ENCODE data around the gene GBGT1. TPM values are rescaled to one million over a fixed set of nuclear protein-coding genes. Genes with fewer than 3 reads are reported as not detected.
A peak's percentile ranks its signal among the peaks of the same experiment; 100 is the strongest.

Gene GBGT1
- total RNA-seq, 1 donor from 2014 or later, result 98.4 TPM

- peaks cover 9% of the 10 kb centered on the region for H3K36me3 Mint-ChIP-seq (ENCODE audit: low read depth, unreplicated experiment)
- DNase-seq (ENCODE audit: low spot score), result no peak
- H3K9me3 Mint-ChIP-seq (ENCODE audit: unreplicated experiment), result no peaks in the 10 kb centered on the region
- peaks cover 18% of the 10 kb centered on the region for H3K27me3 Mint-ChIP-seq (ENCODE audit: unreplicated experiment)
- TF ChIP-seq CTCF (IDR thresholded peaks at IDR 0.05; ENCODE audit: unreplicated experiment), result no peak
- no peak overlapping the region for H3K4me3 Mint-ChIP-seq (ENCODE audit: unreplicated experiment)
- H3K27ac Mint-ChIP-seq (ENCODE audit: unreplicated experiment), result no peak overlapping the region
- H3K4me1 Mint-ChIP-seq (ENCODE audit: unreplicated experiment), result peaks cover 28% of the 10 kb centered on the region
These were observed 20.8 kb downstream of the GBGT1 start for GRCh38 chr9:133142684-133143622.

GRCh38 chr9:133141833-133142595 lies 21.7 kb downstream of the GBGT1 start:
- Mint-ChIP-seq H3K27ac (ENCODE audit: unreplicated experiment) (peak overlapping the region; percentile 67), H3K36me3 (ENCODE audit: low read depth, unreplicated experiment) (peaks cover 9% of the 10 kb centered on the region), H3K27me3 (ENCODE audit: unreplicated experiment) (peaks cover 13% of the 10 kb centered on the region)

GRCh38 chr9:133140606-133141005 lies 23.1 kb downstream of the GBGT1 start:
- Mint-ChIP-seq H3K27ac (ENCODE audit: unreplicated experiment) (no peak overlapping the region), H3K9me3 (ENCODE audit: unreplicated experiment) (no peaks in the 10 kb centered on the region), H3K4me3 (ENCODE audit: unreplicated experiment) (no peak overlapping the region), H3K4me1 (ENCODE audit: unreplicated experiment) (peaks cover 17% of the 10 kb centered on the region), H3K27me3 (ENCODE audit: unreplicated experiment) (peaks cover 8% of the 10 kb centered on the region), H3K36me3 (ENCODE audit: low read depth, unreplicated experiment) (peaks cover 10% of the 10 kb centered on the region)
- no peak for TF ChIP-seq CTCF (IDR thresholded peaks at IDR 0.05; ENCODE audit: unreplicated experiment)
- DNase-seq (ENCODE audit: low spot score), result no peak

More at GRCh38 chr9:133141833-133142595, 21.7 kb downstream of the GBGT1 start:
- Mint-ChIP-seq H3K4me1 (ENCODE audit: unreplicated experiment) (peaks cover 20% of the 10 kb centered on the region), H3K4me3 (ENCODE audit: unreplicated experiment) (no peak overlapping the region), H3K9me3 (ENCODE audit: unreplicated experiment) (no peaks in the 10 kb centered on the region)
- TF ChIP-seq CTCF (IDR thresholded peaks at IDR 0.05; ENCODE audit: unreplicated experiment), result no peak
- DNase-seq (ENCODE audit: low spot score), result no peak

GRCh38 chr9:133140174-133140505 lies 23.6 kb downstream of the GBGT1 start:
- no peak overlapping the region for H3K4me3 Mint-ChIP-seq (ENCODE audit: unreplicated experiment)
- H3K27ac Mint-ChIP-seq (ENCODE audit: unreplicated experiment), result no peak overlapping the region
- no peak for TF ChIP-seq CTCF (IDR thresholded peaks at IDR 0.05; ENCODE audit: unreplicated experiment)
- H3K4me1 Mint-ChIP-seq (ENCODE audit: unreplicated experiment), result peaks cover 14% of the 10 kb centered on the region
- peaks cover 5% of the 10 kb centered on the region for H3K27me3 Mint-ChIP-seq (ENCODE audit: unreplicated experiment)
- H3K36me3 Mint-ChIP-seq (ENCODE audit: low read depth, unreplicated experiment), result peaks cover 6% of the 10 kb centered on the region
- H3K9me3 Mint-ChIP-seq (ENCODE audit: unreplicated experiment), result no peaks in the 10 kb centered on the region
- DNase-seq (ENCODE audit: low spot score), result no peak

All from endothelial cell (in vitro differentiated cells).